ENCODE measurements around the gene CCNJ.
"Not testable (repeated sequence)": the region's sequence is repeated elsewhere in the genome, so short reads cannot be mapped to it uniquely, and the experiment has no call there.

The CCNJ gene

GRCh38 chr10:96047004-96047649 lies 3.7 kb downstream of the CCNJ start:
- Histone ChIP-seq H3K27ac (ENCODE audit: low read length) (no peak overlapping the region), H3K4me1 (ENCODE audit: low read length) (peaks cover 20% of the 10 kb centered on the region), H3K36me3 (replicated peaks; ENCODE audit: low read depth, low read length) (peaks cover 30% of the 10 kb centered on the region), H4K20me1 (ENCODE audit: insufficient read depth, low read length) (peaks cover 3% of the 10 kb centered on the region; the same call in 1 of the 2 replicates), H3K9ac (ENCODE audit: low read length) (no peak overlapping the region), H2AFZ (ENCODE audit: low read depth, low read length) (no peak overlapping the region), H3K4me2 (ENCODE audit: low read length) (no peak overlapping the region), H3K79me2 (ENCODE audit: low read length) (peaks cover 58% of the 10 kb centered on the region), H3K4me3 (ENCODE audit: low read length) (no peak overlapping the region), H3K27me3 (ENCODE audit: low read depth, low read length) (no peaks in the 10 kb centered on the region), H3K9me3 (ENCODE audit: insufficient read depth, low read length) (no peaks in the 10 kb centered on the region)
- TF ChIP-seq EZH2phosphoT487 (IDR thresholded peaks at IDR 0.05; ENCODE audit: low read depth), result no peak
- TF ChIP-seq CTCF (IDR thresholded peaks at IDR 0.05; ENCODE audit: low read depth, low read length), result peak; percentile 24; the same call in 1 of the 2 replicates

GRCh38 chr10:96047925-96048324 lies 4.5 kb downstream of the CCNJ start:
- H3K4me3 ChIP-seq (ENCODE audit: low read length); H3K9me3 ChIP-seq (ENCODE audit: insufficient read depth, low read length); H3K27me3 ChIP-seq (ENCODE audit: low read depth, low read length); H2AFZ ChIP-seq (ENCODE audit: low read depth, low read length); H3K4me2 ChIP-seq (ENCODE audit: low read length); H3K9ac ChIP-seq (ENCODE audit: low read length); H4K20me1 ChIP-seq (ENCODE audit: insufficient read depth, low read length); H3K27ac ChIP-seq (ENCODE audit: low read length): not testable (repeated sequence)
- Histone ChIP-seq H3K36me3 (replicated peaks; ENCODE audit: low read depth, low read length) (peaks cover 30% of the 10 kb centered on the region), H3K79me2 (ENCODE audit: low read length) (peaks cover 62% of the 10 kb centered on the region), H3K4me1 (ENCODE audit: low read length) (peaks cover 15% of the 10 kb centered on the region)

- H3K27me3 ChIP-seq (ENCODE audit: low read depth, low read length), result no peaks in the 10 kb centered on the region
- H3K4me2 ChIP-seq (ENCODE audit: low read length), result no peak overlapping the region
- H3K27ac ChIP-seq (ENCODE audit: low read length), result no peak overlapping the region
- H3K4me1 ChIP-seq (ENCODE audit: low read length), result peaks cover 14% of the 10 kb centered on the region
- H2AFZ ChIP-seq (ENCODE audit: low read depth, low read length), result no peak overlapping the region
- H3K9me3 ChIP-seq (ENCODE audit: insufficient read depth, low read length), result no peaks in the 10 kb centered on the region
- no peak for TF ChIP-seq EZH2phosphoT487 (IDR thresholded peaks at IDR 0.05; ENCODE audit: low read depth)
- TF ChIP-seq CTCF (IDR thresholded peaks at IDR 0.05; ENCODE audit: low read depth, low read length), result no peak
- peaks cover 61% of the 10 kb centered on the region for H3K79me2 ChIP-seq (ENCODE audit: low read length)
- peaks cover 34% of the 10 kb centered on the region for H3K36me3 ChIP-seq (replicated peaks; ENCODE audit: low read depth, low read length)
- peaks cover 6% of the 10 kb centered on the region; the same call in 1 of the 2 replicates for H4K20me1 ChIP-seq (ENCODE audit: insufficient read depth, low read length)
- H3K9ac ChIP-seq (ENCODE audit: low read length), result no peak overlapping the region
- no peak overlapping the region for H3K4me3 ChIP-seq (ENCODE audit: low read length)
Measured at GRCh38 chr10:96049340-96049739, 6.0 kb downstream of the CCNJ start.

- H3K36me3 ChIP-seq (replicated peaks; ENCODE audit: low read depth, low read length), result peaks cover 33% of the 10 kb centered on the region
- peaks cover 21% of the 10 kb centered on the region for H3K79me2 ChIP-seq (ENCODE audit: low read length)
- H3K4me1 ChIP-seq (ENCODE audit: low read length), result peaks cover 3% of the 10 kb centered on the region; the same call in 1 of the 2 replicates
- no peaks in the 10 kb centered on the region for H3K9me3 ChIP-seq (ENCODE audit: insufficient read depth, low read length)
- H3K27me3 ChIP-seq (ENCODE audit: low read depth, low read length), result no peaks in the 10 kb centered on the region
- H4K20me1 ChIP-seq (ENCODE audit: insufficient read depth, low read length), result peaks cover 2% of the 10 kb centered on the region; the same call in 1 of the 2 replicates
- H3K27ac ChIP-seq (ENCODE audit: low read length), result no peak overlapping the region
- TF ChIP-seq EZH2phosphoT487 (IDR thresholded peaks at IDR 0.05; ENCODE audit: low read depth) (no peak), CTCF (IDR thresholded peaks at IDR 0.05; ENCODE audit: low read depth, low read length) (no peak)
- H2AFZ ChIP-seq (ENCODE audit: low read depth, low read length), result no peak overlapping the region
- no peak overlapping the region for H3K9ac ChIP-seq (ENCODE audit: low read length)
- no peak overlapping the region for H3K4me2 ChIP-seq (ENCODE audit: low read length)
- no peak overlapping the region for H3K4me3 ChIP-seq (ENCODE audit: low read length)
Measured at GRCh38 chr10:96053985-96054384, 10.6 kb downstream of the CCNJ start.

All from OCI-LY3 (cell line).